Measurements from ENCODE around the gene WHAMM.

Gene WHAMM

DNA sequence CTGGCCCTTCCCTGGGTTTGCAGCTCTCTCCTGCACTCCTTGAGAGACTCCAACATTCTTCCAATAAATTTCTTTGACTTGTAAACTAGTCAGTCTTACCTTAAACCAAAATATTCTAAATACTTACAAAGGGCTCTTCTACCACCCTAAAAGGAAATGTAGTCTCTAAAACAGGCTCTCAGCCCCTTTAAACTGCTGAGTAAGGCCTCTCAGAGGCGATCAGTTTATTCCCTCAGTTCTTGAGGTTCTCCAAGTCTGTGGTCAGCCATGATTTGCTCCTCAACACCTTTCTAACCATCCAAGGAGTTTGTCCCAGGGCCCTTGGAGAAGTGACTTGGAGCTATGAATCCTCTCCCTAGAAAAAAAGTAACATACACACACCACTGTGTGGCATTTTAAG lies 64.8 kb downstream of the WHAMM start:
- no peak overlapping the region for H3K4me3 ChIP-seq (ENCODE audit: low read depth, low read length)
- no peak overlapping the region for H3K27ac ChIP-seq
- H3K4me2 ChIP-seq (ENCODE audit: low read length): no peak overlapping the region
- H3K36me3 ChIP-seq (ENCODE audit: control insufficient read depth, insufficient read depth, low read length): no peaks in the 10 kb centered on the region
- H3K9me3 ChIP-seq (ENCODE audit: control insufficient read depth, low read length): no peaks in the 10 kb centered on the region
- H3K79me2 ChIP-seq: no peaks in the 10 kb centered on the region
- no peak overlapping the region for H3K9ac ChIP-seq
- no peaks in the 10 kb centered on the region for H3K27me3 ChIP-seq (ENCODE audit: control insufficient read depth, insufficient read depth, low read length)
- H3K4me1 ChIP-seq: no peaks in the 10 kb centered on the region
- TF ChIP-seq, protein P1, sequence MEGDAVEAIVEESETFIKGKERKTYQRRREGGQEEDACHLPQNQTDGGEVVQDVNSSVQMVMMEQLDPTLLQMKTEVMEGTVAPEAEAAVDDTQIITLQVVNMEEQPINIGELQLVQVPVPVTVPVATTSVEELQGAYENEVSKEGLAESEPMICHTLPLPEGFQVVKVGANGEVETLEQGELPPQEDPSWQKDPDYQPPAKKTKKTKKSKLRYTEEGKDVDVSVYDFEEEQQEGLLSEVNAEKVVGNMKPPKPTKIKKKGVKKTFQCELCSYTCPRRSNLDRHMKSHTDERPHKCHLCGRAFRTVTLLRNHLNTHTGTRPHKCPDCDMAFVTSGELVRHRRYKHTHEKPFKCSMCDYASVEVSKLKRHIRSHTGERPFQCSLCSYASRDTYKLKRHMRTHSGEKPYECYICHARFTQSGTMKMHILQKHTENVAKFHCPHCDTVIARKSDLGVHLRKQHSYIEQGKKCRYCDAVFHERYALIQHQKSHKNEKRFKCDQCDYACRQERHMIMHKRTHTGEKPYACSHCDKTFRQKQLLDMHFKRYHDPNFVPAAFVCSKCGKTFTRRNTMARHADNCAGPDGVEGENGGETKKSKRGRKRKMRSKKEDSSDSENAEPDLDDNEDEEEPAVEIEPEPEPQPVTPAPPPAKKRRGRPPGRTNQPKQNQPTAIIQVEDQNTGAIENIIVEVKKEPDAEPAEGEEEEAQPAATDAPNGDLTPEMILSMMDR (IDR thresholded peaks at IDR 0.05): no peak
- no peak overlapping the region for H2AFZ ChIP-seq

DNA sequence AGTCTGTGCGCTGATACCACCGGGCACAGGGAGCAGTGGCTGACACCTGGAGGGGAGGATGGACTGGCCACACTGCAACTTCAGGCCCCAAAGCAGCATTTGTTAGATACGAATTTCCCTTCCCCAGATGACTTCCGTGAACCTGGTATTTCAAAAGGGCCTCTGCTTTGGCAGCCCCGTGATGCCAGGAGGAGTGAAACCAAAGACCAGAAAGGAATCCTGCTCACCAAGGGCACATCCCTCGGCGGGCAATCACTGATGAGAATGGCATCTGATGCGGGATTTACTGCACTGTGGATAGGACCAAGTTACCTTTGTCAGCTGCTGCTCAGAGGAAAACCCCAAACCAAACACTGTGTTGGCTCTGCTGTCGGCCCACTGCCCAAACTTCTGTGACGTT lies 65.5 kb downstream of the WHAMM start:
- Histone ChIP-seq H3K27me3 (ENCODE audit: control insufficient read depth, insufficient read depth, low read length) (no peaks in the 10 kb centered on the region), H3K27ac (no peak overlapping the region), H2AFZ (no peak overlapping the region), H3K4me3 (ENCODE audit: low read depth, low read length) (no peak overlapping the region), H3K9me3 (ENCODE audit: control insufficient read depth, low read length) (no peaks in the 10 kb centered on the region), H3K9ac (no peak overlapping the region), H3K79me2 (no peaks in the 10 kb centered on the region), H3K36me3 (ENCODE audit: control insufficient read depth, insufficient read depth, low read length) (no peaks in the 10 kb centered on the region), H3K4me1 (no peaks in the 10 kb centered on the region), H3K4me2 (ENCODE audit: low read length) (no peak overlapping the region)
- TF ChIP-seq, protein P1 (IDR thresholded peaks at IDR 0.05): no peak

DNA sequence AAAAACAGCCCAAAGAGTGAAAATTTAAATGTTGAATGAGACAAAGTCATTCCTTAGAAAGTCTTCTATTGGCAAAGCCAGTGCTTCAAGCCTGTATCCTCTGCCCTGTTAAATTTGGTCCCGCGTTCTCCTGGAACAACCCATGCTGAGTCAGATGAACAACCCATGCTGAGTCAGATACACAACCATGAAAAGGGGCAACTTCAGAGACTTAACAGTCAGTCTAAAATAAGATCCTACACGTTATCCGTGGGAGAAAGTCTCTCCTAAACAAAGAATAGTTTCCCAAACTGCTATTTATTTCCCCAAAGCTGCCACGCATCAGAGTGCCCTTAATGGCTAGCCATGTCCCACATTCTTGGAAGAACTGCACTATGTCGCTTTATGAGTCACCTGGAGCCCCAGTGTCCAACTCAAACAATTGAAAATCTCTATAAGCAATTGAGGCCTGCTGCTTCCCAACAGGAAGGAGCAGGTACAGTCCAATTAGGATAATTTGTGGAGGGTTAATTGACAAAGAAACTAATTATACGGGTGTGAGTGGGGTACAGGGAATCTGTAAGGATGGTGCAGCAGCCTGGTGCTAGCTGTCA lies 66.1 kb downstream of the WHAMM start:
- Histone ChIP-seq H3K36me3 (ENCODE audit: control insufficient read depth, insufficient read depth, low read length) (no peaks in the 10 kb centered on the region), H3K27me3 (ENCODE audit: control insufficient read depth, insufficient read depth, low read length) (no peaks in the 10 kb centered on the region), H3K4me1 (no peaks in the 10 kb centered on the region), H3K9me3 (ENCODE audit: control insufficient read depth, low read length) (no peaks in the 10 kb centered on the region), H3K4me3 (ENCODE audit: low read depth, low read length) (no peak overlapping the region), H3K9ac (no peak overlapping the region), H2AFZ (no peak overlapping the region), H3K79me2 (no peaks in the 10 kb centered on the region), H3K27ac (no peak overlapping the region), H3K4me2 (ENCODE audit: low read length) (no peak overlapping the region)
- TF ChIP-seq, protein P1 (IDR thresholded peaks at IDR 0.05): no peak

DNA sequence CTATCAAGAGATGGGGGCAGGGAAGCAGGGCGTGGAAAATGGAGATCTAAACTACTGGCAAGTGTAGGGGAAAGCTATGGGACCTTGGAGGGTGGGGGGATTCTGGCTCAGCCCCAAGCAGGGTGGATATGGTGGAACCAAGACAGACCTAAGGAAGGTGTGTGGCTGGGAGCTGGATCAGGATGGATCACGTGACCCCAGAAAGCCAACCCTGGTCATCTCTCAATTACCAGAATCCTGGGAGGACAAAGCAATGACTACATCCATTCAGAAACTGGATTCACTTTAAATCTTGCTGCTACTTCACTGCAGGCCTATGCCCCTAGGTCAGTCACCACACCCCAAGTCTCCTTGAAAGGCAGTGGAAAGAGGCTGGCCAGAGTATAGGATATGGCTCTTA lies 68.4 kb downstream of the WHAMM start:
- TF ChIP-seq, protein P1 (IDR thresholded peaks at IDR 0.05): no peak
- Histone ChIP-seq H3K27me3 (ENCODE audit: control insufficient read depth, insufficient read depth, low read length) (no peaks in the 10 kb centered on the region), H2AFZ (no peak overlapping the region), H3K4me2 (ENCODE audit: low read length) (no peak overlapping the region), H3K27ac (no peak overlapping the region), H3K9me3 (ENCODE audit: control insufficient read depth, low read length) (no peaks in the 10 kb centered on the region), H3K79me2 (no peaks in the 10 kb centered on the region), H3K9ac (no peak overlapping the region), H3K4me1 (no peaks in the 10 kb centered on the region), H3K36me3 (ENCODE audit: control insufficient read depth, insufficient read depth, low read length) (no peaks in the 10 kb centered on the region), H3K4me3 (ENCODE audit: low read depth, low read length) (no peak overlapping the region)

DNA sequence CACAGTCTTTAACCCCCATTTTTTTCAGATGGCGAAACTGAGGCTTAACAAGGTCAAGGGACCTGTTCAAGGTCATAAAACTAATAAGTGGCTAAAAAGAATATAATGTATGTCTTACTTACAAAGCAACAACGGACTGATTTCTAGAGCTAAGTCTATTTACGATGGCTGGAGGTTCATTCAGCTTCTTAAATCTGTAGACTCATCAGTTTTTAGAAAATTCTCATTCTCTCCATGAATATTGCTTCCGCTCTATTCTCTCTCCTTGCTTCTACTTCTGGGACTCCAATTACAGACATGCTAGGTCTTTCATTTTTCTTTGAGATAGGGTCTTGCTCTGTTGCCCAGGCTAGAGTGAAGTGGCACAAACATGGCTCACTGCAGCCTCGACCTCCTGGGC lies 68.9 kb downstream of the WHAMM start:
- TF ChIP-seq, protein P1 (IDR thresholded peaks at IDR 0.05): no peak
- H3K27ac ChIP-seq: no peak overlapping the region
- H3K9ac ChIP-seq: no peak overlapping the region

More for the DNA sequence above, 68.9 kb downstream of the WHAMM start:
- Histone ChIP-seq H3K36me3 (ENCODE audit: control insufficient read depth, insufficient read depth, low read length) (no peaks in the 10 kb centered on the region), H3K9me3 (ENCODE audit: control insufficient read depth, low read length) (no peaks in the 10 kb centered on the region), H3K4me2 (ENCODE audit: low read length) (no peak overlapping the region), H3K4me1 (no peaks in the 10 kb centered on the region), H3K4me3 (ENCODE audit: low read depth, low read length) (no peak overlapping the region), H3K27me3 (ENCODE audit: control insufficient read depth, insufficient read depth, low read length) (no peaks in the 10 kb centered on the region), H3K79me2 (no peaks in the 10 kb centered on the region), H2AFZ (no peak overlapping the region)
